ENCODE measurements around the gene TSSK1B.
"Not testable (repeated sequence)": the region's sequence is repeated elsewhere in the genome, so short reads cannot be mapped to it uniquely, and the experiment has no call there.

- TF ChIP-seq CTCF, POLR2A (IDR thresholded peaks at IDR 0.05): not testable (repeated sequence)
Observed at GRCh38 chr5:113397986-113398385, 36.8 kb downstream of the TSSK1B start.

All from testis (tissue), 2 donors.